Progenitor cell of endocrine pancreas (in vitro differentiated cells): Measurements from ENCODE around the gene CHGA. TPM values are rescaled to one million over a fixed set of nuclear protein-coding genes. Genes with fewer than 3 reads are reported as not detected.

Experiments
- DNase-seq: peaks from one replicate; pipeline ENCODE4 v3.0.0; 2021; ENCODE audit warnings: low spot score; ENCODE audit not compliant: unreplicated experiment
- H3K27ac Mint-ChIP-seq: 2 replicates; pipeline ENCODE4 v1.8.0; 2021; ENCODE audit warnings: mild to moderate bottlenecking, moderate library complexity, mixed read lengths
- H3K27me3 Mint-ChIP-seq: 2 replicates; pipeline ENCODE4 v1.8.0; 2021; ENCODE audit warnings: mixed read lengths
- H3K36me3 Mint-ChIP-seq: 2 replicates; pipeline ENCODE4 v1.8.0; 2022; ENCODE audit warnings: mixed read lengths; ENCODE audit not compliant: insufficient read depth
- H3K4me1 Mint-ChIP-seq: 2 replicates; pipeline ENCODE4 v1.8.0; 2021; ENCODE audit warnings: low read depth, mixed read lengths
- H3K4me3 Mint-ChIP-seq: 2 replicates; pipeline ENCODE4 v1.8.0; 2021; ENCODE audit warnings: low read depth, mild to moderate bottlenecking, moderate library complexity, mixed read lengths
- H3K9me3 Mint-ChIP-seq: 2 replicates; pipeline ENCODE4 v1.8.0; 2021; ENCODE audit warnings: low read depth, mixed read lengths
- total RNA-seq: library from RNA; stranded (reverse); gene quantifications from 2 replicates; pipeline ENCODE4 v1.2.1, GENCODE V29; 2021
- TF ChIP-seq, protein P1 (sequence below): fragments of 200-600 bp; sonication (generic); IDR thresholded peaks from one replicate; pipeline ENCODE4 v1.5.0; 2021; ENCODE audit warnings: antibody characterized with exemption, mild to moderate bottlenecking; ENCODE audit not compliant: unreplicated experiment

CHGA gene
- total RNA-seq, 1 donor from 2014 or later = 1,590 TPM

DNA sequence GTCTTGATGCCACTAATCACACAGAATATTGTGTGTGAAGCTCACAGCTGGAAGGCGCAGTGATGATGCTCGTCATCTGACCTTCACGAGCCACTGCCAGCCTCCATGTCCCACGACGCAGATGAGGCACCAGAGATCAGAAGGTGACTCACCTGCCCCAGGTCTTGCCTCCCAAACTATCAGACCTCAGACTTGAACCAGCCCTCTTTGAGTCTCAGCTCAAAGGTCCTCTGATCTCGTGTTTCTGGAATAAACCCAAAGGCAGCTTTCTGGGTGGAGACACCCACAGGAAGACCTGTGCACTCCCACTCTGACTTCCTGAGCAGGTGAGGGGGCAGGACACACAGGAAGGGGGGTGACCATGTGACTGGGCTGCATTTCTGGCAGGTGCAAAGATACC is 19.6 kb upstream of the CHGA start:
- H3K27me3 Mint-ChIP-seq = peaks cover 33% of the 10 kb centered on the region
- H3K4me3 Mint-ChIP-seq = no peak overlapping the region
- H3K4me1 Mint-ChIP-seq = peaks cover 2% of the 10 kb centered on the region
- H3K36me3 Mint-ChIP-seq = no peaks in the 10 kb centered on the region
- TF ChIP-seq, protein P1, sequence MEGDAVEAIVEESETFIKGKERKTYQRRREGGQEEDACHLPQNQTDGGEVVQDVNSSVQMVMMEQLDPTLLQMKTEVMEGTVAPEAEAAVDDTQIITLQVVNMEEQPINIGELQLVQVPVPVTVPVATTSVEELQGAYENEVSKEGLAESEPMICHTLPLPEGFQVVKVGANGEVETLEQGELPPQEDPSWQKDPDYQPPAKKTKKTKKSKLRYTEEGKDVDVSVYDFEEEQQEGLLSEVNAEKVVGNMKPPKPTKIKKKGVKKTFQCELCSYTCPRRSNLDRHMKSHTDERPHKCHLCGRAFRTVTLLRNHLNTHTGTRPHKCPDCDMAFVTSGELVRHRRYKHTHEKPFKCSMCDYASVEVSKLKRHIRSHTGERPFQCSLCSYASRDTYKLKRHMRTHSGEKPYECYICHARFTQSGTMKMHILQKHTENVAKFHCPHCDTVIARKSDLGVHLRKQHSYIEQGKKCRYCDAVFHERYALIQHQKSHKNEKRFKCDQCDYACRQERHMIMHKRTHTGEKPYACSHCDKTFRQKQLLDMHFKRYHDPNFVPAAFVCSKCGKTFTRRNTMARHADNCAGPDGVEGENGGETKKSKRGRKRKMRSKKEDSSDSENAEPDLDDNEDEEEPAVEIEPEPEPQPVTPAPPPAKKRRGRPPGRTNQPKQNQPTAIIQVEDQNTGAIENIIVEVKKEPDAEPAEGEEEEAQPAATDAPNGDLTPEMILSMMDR = no peak
- DNase-seq = no peak
- no peak overlapping the region for H3K27ac Mint-ChIP-seq
- no peaks in the 10 kb centered on the region for H3K9me3 Mint-ChIP-seq

- DNase-seq = no peak
- Mint-ChIP-seq H3K4me3 (no peak overlapping the region), H3K36me3 (no peaks in the 10 kb centered on the region), H3K27me3 (peaks cover 30% of the 10 kb centered on the region), H3K9me3 (no peaks in the 10 kb centered on the region), H3K27ac (no peak overlapping the region), H3K4me1 (peaks cover 2% of the 10 kb centered on the region)
- TF ChIP-seq, protein P1 = no peak
Measured at GRCh38 chr14:92905667-92906066, 17.3 kb upstream of the CHGA start.

GRCh38 chr14:92906420-92906819 is 16.5 kb upstream of the CHGA start:
- no peak overlapping the region for H3K4me3 Mint-ChIP-seq
- peaks cover 2% of the 10 kb centered on the region for H3K4me1 Mint-ChIP-seq
- H3K27ac Mint-ChIP-seq = no peak overlapping the region
- H3K9me3 Mint-ChIP-seq = no peaks in the 10 kb centered on the region
- no peaks in the 10 kb centered on the region for H3K36me3 Mint-ChIP-seq
- TF ChIP-seq, protein P1 = no peak
- H3K27me3 Mint-ChIP-seq = peaks cover 30% of the 10 kb centered on the region
- DNase-seq = no peak

DNA sequence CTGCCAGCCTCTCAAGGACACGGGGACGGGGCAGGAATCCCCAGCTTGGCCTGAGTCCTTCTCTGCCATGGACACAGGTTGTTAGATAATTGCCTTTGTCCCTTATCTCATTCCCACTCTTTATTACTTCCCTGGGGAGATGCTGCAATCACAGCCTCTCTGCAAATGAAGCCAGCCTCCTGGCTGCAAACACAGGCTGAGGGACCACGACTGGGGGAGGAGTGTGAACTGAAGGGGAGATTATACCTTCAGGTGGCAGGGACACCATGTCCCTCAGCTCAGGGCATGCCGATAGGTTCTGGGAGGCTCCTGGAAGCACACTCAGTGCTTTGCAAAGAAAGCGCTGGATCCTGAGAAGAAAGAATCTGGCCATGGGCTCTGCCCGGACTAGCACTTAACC is 16.1 kb upstream of the CHGA start:
- TF ChIP-seq, protein P1 = no peak
- Mint-ChIP-seq H3K27ac (no peak overlapping the region), H3K27me3 (peaks cover 30% of the 10 kb centered on the region), H3K36me3 (no peaks in the 10 kb centered on the region), H3K4me1 (peaks cover 2% of the 10 kb centered on the region), H3K9me3 (no peaks in the 10 kb centered on the region), H3K4me3 (no peak overlapping the region)
- no peak for DNase-seq

DNA sequence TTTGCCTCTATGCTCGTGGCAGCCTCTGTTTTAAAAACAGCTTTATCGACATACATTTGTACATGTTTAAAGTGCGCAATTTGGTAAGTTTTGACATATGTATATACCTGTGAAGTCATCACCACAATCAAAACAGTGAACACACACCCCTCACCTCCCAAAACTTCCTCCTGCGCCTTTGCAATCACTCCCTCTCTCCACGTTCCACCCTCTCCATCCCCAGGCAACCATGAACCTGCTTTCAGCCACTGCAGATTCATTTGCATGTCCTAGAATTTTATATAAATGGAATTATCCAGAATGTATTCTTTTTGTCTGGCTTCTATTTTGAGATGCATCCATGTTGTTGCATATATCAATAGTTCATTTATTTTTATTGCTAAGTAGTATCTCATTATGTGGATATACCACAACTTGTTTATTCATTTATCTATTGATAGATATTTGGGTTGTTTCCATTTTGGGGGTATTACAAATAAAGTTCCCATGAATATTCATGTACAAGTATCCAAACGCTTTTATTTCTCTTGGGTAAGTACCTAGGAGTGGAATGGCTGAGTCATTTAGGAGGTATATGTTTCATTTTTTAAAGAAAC is 15.5 kb upstream of the CHGA start:
- Mint-ChIP-seq H3K27ac (no peak overlapping the region), H3K27me3 (peaks cover 26% of the 10 kb centered on the region), H3K4me1 (peaks cover 2% of the 10 kb centered on the region), H3K4me3 (no peak overlapping the region), H3K9me3 (no peaks in the 10 kb centered on the region), H3K36me3 (no peaks in the 10 kb centered on the region)
- no peak for DNase-seq
- TF ChIP-seq, protein P1 = no peak
